ENCODE data around the gene OLFM1.

Gene OLFM1

GRCh38 chr9:135167849-135168655 lies 80.6 kb downstream of the OLFM1 start:
- DNase-seq (ENCODE audit: low read depth in 2 of 2, low spot score in 1 of 2) = no peak

GRCh38 chr9:135169709-135170226 lies 82.3 kb downstream of the OLFM1 start:
- DNase-seq (ENCODE audit: low read depth in 2 of 2, low spot score in 1 of 2) = no peak

- DNase-seq (ENCODE audit: low read depth in 2 of 2, low spot score in 1 of 2) = no peak
These were observed 83.1 kb downstream of the OLFM1 start for GRCh38 chr9:135170535-135170934.

All from stimulated activated CD8-positive, alpha-beta memory T cell treated with anti-CD3 and anti-CD28 coated beads, Interleukin-4, amount 100 ng/mL, for 4 hours (primary cell).